GM12801 (cell line): Measurements from ENCODE around the gene SLC37A1.

Source experiments
- TF ChIP-seq, protein P1 (sequence below): IDR thresholded peaks from one replicate; pipeline ENCODE4 v1.5.1; 2011; ENCODE audit warnings: control low read depth; ENCODE audit not compliant: insufficient read length; ENCODE audit errors: extremely low read depth

Gene SLC37A1

DNA sequence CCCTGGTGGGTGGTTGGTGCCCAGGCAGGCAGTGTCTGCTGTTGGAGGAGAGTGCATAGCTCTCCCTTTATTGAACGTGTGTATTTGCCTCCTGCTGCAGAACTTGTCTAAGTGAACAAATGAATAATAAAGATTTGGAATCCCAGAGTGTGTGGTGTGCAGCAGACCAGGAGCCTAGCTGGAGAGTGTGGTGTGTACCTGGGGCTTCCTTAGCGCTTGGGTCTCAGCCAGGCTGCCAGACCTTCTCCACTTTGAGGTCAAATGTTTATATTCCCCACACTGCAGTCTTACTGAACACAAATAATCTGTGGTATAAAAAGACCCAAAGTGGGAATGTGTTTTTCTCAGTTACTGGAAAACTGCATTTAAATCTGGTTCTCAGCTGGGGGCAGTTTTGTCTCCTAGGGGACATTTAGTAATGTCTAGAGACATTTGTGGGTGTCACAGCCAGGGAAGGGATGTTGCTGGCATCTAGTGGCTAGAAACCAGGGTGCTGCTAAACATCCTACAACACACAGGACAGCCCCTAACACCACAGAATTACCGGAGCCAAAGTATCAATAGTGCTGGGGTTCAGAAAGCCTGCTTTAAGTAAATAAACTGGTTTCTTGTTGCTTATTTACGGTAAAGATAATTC is 23.6 kb downstream of the SLC37A1 start:
- TF ChIP-seq, protein P1, sequence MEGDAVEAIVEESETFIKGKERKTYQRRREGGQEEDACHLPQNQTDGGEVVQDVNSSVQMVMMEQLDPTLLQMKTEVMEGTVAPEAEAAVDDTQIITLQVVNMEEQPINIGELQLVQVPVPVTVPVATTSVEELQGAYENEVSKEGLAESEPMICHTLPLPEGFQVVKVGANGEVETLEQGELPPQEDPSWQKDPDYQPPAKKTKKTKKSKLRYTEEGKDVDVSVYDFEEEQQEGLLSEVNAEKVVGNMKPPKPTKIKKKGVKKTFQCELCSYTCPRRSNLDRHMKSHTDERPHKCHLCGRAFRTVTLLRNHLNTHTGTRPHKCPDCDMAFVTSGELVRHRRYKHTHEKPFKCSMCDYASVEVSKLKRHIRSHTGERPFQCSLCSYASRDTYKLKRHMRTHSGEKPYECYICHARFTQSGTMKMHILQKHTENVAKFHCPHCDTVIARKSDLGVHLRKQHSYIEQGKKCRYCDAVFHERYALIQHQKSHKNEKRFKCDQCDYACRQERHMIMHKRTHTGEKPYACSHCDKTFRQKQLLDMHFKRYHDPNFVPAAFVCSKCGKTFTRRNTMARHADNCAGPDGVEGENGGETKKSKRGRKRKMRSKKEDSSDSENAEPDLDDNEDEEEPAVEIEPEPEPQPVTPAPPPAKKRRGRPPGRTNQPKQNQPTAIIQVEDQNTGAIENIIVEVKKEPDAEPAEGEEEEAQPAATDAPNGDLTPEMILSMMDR = no peak

DNA sequence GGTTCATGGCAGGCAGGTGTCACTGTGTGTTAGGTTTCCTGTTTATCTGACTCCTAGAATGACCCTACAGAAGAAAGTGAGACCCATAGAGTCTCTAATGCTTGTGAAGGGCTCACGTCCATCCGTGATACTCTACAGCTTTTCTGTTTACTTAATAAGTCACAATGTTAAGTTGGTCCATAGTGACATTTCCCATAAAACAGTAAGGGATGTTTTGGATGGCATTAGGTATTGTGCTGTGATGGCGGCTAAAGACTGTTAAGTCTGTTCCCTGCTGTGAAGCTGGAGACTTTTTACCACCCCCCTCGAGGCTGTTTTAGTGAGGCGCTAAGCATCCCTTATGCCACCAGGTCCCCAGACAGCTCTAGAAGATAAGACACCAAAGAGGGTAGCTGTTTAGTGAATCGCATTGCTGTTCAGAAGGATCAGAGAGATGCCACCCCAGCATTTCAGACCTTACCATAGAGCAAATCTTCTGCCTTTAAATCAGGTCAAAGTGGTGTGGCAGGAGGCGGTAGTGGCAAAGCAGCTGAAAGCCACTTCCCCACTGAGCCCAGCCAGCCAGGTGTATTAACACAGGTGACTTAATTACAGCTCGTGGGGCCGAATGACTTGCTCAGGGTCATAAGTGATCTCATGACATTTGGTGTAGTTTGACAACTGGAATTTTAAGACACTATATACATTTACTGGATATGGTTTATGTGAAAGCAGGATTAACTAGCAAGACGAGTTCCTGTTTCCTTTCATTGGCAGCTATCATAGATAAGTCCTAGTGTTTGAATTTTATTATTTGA is 25.0 kb downstream of the SLC37A1 start:
- TF ChIP-seq, protein P1 = no peak

GRCh38 chr21:42539342-42539741 is 25.7 kb downstream of the SLC37A1 start:
- TF ChIP-seq, protein P1 = no peak

GRCh38 chr21:42539931-42540343 is 26.3 kb downstream of the SLC37A1 start:
- TF ChIP-seq, protein P1 = no peak

GRCh38 chr21:42540396-42540795 is 26.7 kb downstream of the SLC37A1 start:
- TF ChIP-seq, protein P1 = no peak

- TF ChIP-seq, protein P1 = no peak
Measured at GRCh38 chr21:42541174-42541573, 27.5 kb downstream of the SLC37A1 start.

- TF ChIP-seq, protein P1 = no peak
Measured at GRCh38 chr21:42541618-42542017, 28.0 kb downstream of the SLC37A1 start.
